Natural killer cell (primary cell): ENCODE data around the gene ERBB3. TPM values are rescaled to one million over a fixed set of nuclear protein-coding genes. Genes with fewer than 3 reads are reported as not detected.

Source experiments
- ATAC-seq, 3 donors: fragments of 150-1000 bp in 2 of 3; fragments of 200-7000 bp in 1 of 3; cut with Tn5 transposase; 1 replicate in 1 of 3; 2 replicates in 2 of 3; pipeline ENCODE4 v1.10.0; 2021; ENCODE audit warnings: mild to moderate bottlenecking in 2 of 3, moderate library complexity in 2 of 3
- DNase-seq, 2 donors: peaks; one replicate each; pipeline versions ENCODE4 v3.0.0 to v3.0.0-alpha.2; 2013 to 2021; ENCODE audit warnings: mixed read lengths in 1 of 2
- H3K27ac ChIP-seq: one replicate; pipeline ENCODE4 v1.5.1; 2013; ENCODE audit warnings: mild to moderate bottlenecking, low read length
- H3K27me3 ChIP-seq: one replicate; pipeline ENCODE4 v1.6.1; 2013; ENCODE audit warnings: low read length; ENCODE audit not compliant: control insufficient read depth, insufficient read depth
- H3K36me3 ChIP-seq: one replicate; pipeline ENCODE4 v1.6.1; 2013; ENCODE audit warnings: low read length; ENCODE audit not compliant: control insufficient read depth, insufficient read depth
- H3K4me1 ChIP-seq: one replicate; pipeline ENCODE4 v1.6.1; 2013; ENCODE audit warnings: low read length; ENCODE audit not compliant: control insufficient read depth, insufficient read depth
- H3K4me3 ChIP-seq: one replicate; pipeline ENCODE4 v1.5.1; 2013; ENCODE audit warnings: low read length
- H3K9me3 ChIP-seq: one replicate; pipeline ENCODE4 v1.6.1; 2013; ENCODE audit warnings: low read length; ENCODE audit not compliant: control insufficient read depth, insufficient read depth
- H3K27ac Mint-ChIP-seq, 2 donors: one replicate each; pipeline ENCODE4 v1.8.0; 2022; ENCODE audit warnings: mild to moderate bottlenecking in 2 of 2, mixed read lengths in 2 of 2, moderate library complexity in 1 of 2
- H3K27me3 Mint-ChIP-seq, 2 donors: one replicate each; pipeline ENCODE4 v1.8.0; 2022; ENCODE audit warnings: low read depth in 2 of 2, mixed read lengths in 2 of 2
- H3K36me3 Mint-ChIP-seq: one replicate; pipeline ENCODE4 v1.8.0; 2022; ENCODE audit warnings: mixed read lengths
- H3K4me1 Mint-ChIP-seq, 2 donors: one replicate each; pipeline ENCODE4 v1.8.0; 2022; ENCODE audit warnings: mixed read lengths in 2 of 2
- H3K4me3 Mint-ChIP-seq: one replicate; pipeline ENCODE4 v1.8.0; 2022; ENCODE audit warnings: mild to moderate bottlenecking, moderate library complexity, mixed read lengths
- H3K9me3 Mint-ChIP-seq, 2 donors: one replicate each; pipeline ENCODE4 v1.8.0; 2022; ENCODE audit warnings: mixed read lengths in 2 of 2
- CTCF ChIP-seq: fragments of 200-600 bp; IDR thresholded peaks from one replicate; pipeline ENCODE4 v1.8.0; 2022; ENCODE audit warnings: antibody characterized with exemption
- WGBS: methylation state at CpG from one replicate; pipeline ENCODE4 v1.1.7; 2013; ENCODE audit warnings: missing lambda C conversion rate; ENCODE audit not compliant: insufficient coverage; 5-methylcytosine and 5-hydroxymethylcytosine counted together
- intact Hi-C: fragments of 100-400 bp; cut with micrococcal nuclease; formaldehyde crosslinking; loops from one replicate; pipeline ENCODE4 v1.14.2; 2022
- total RNA-seq, 4 donors: library from RNA; stranded (reverse); fragments of 120-200 nt in 1 of 4; gene quantifications; one replicate each; pipeline versions ENCODE4 v1.2.3 to v1.2.4, GENCODE V29; 2013 to 2022

ERBB3 gene
- total RNA-seq, 3 donors from 2014 or later (not counting 1 experiment from before 2014, with no cell fraction given): 0.26 to 0.66 TPM; not detected in 1

GRCh38 chr12:56121204-56121870 is 41.4 kb downstream of the ERBB3 start:
- Histone ChIP-seq H3K9me3 (no peaks in the 10 kb centered on the region), H3K4me1 (peaks cover 33% of the 10 kb centered on the region), H3K27ac (no peak overlapping the region), H3K4me3 (no peak overlapping the region), H3K27me3 (no peaks in the 10 kb centered on the region), H3K36me3 (peaks cover 25% of the 10 kb centered on the region)
- Mint-ChIP-seq H3K36me3 (no peaks in the 10 kb centered on the region), H3K4me3 (no peak overlapping the region), H3K27me3 (no peaks in the 10 kb centered on the region), H3K4me1 (peaks cover 39 to 48% of the 10 kb centered on the region in 2 donors), H3K9me3 (no peaks in the 10 kb centered on the region), H3K27ac (peak overlapping the region in 1 of 2 donors; percentile 99)
- intact Hi-C loops: no loop called here
- WGBS: 96% methylated on average over 11 of the region's 11 CpGs
- no peak for TF ChIP-seq CTCF
- ATAC-seq (no peak), DNase-seq (no peak)

GRCh38 chr12:56122637-56123036 is 42.7 kb downstream of the ERBB3 start:
- Mint-ChIP-seq H3K9me3 (no peaks in the 10 kb centered on the region), H3K4me3 (no peak overlapping the region), H3K36me3 (no peaks in the 10 kb centered on the region), H3K27me3 (no peaks in the 10 kb centered on the region), H3K4me1 (peaks cover 39 to 50% of the 10 kb centered on the region in 2 donors), H3K27ac (peak overlapping the region; percentile 26 to 99)
- intact Hi-C loops: no loop called here
- no peak for DNase-seq
- WGBS: 94% methylated on average over 2 of the region's 2 CpGs
- no peaks in the 10 kb centered on the region for H3K27me3 ChIP-seq
- H3K9me3 ChIP-seq: no peaks in the 10 kb centered on the region
- peaks cover 25% of the 10 kb centered on the region for H3K36me3 ChIP-seq
- H3K27ac ChIP-seq: no peak overlapping the region
- H3K4me1 ChIP-seq: peaks cover 39% of the 10 kb centered on the region
- no peak for TF ChIP-seq CTCF
- no peak for ATAC-seq
- H3K4me3 ChIP-seq: no peak overlapping the region

- DNase-seq: no peak
- Mint-ChIP-seq H3K27me3 (no peaks in the 10 kb centered on the region), H3K4me1 (peaks cover 36 to 44% of the 10 kb centered on the region in 2 donors), H3K27ac (peak overlapping the region; percentile 70 to 88), H3K36me3 (no peaks in the 10 kb centered on the region), H3K4me3 (no peak overlapping the region), H3K9me3 (no peaks in the 10 kb centered on the region)
- H3K36me3 ChIP-seq: peaks cover 25% of the 10 kb centered on the region
- TF ChIP-seq CTCF: no peak
- H3K9me3 ChIP-seq: no peaks in the 10 kb centered on the region
- WGBS: 66% methylated on average over 4 of the region's 4 CpGs
- no peak for ATAC-seq
- no peak overlapping the region for H3K27ac ChIP-seq
- no peak overlapping the region for H3K4me3 ChIP-seq
- intact Hi-C loops: no loop called here
- peaks cover 29% of the 10 kb centered on the region for H3K4me1 ChIP-seq
- no peaks in the 10 kb centered on the region for H3K27me3 ChIP-seq
These were observed 44.2 kb downstream of the ERBB3 start for GRCh38 chr12:56124133-56124532.
